Fibroblast of the aortic adventitia (primary cell): Measurements from ENCODE around the gene PCDHB11. TPM values are rescaled to one million over a fixed set of nuclear protein-coding genes. Genes with fewer than 3 reads are reported as not detected.
"Not testable (repeated sequence)": the region's sequence is repeated elsewhere in the genome, so short reads cannot be mapped to it uniquely, and the experiment has no call there.

Source experiments
- DNase-seq: peaks from one replicate; pipeline ENCODE4 v3.0.0-alpha.2; 2010; ENCODE audit warnings: low read depth
- H3K4me3 ChIP-seq: 2 replicates; pipeline ENCODE4 v1.5.1; 2011; ENCODE audit warnings: low read depth, mild to moderate bottlenecking, control low read depth, low read length, moderate library complexity
- CTCF ChIP-seq: IDR thresholded peaks from 2 replicates; pipeline ENCODE4 v1.5.1; 2011; ENCODE audit warnings: mild to moderate bottlenecking, low read length, control low read depth, inconsistent platforms; ENCODE audit not compliant: insufficient read depth
- total RNA-seq: library from RNA; depleted of rRNA; stranded (reverse); fragments of >200 nt; gene quantifications from 2 replicates; pipeline ENCODE4 v1.2.3, GENCODE V29; 2012; ENCODE audit warnings: low replicate concordance

PCDHB11 gene
- total RNA-seq, 1 donor, result 0.27 TPM

- DNase-seq, H3K4me3 ChIP-seq: not testable (repeated sequence)
These were observed 16.1 kb downstream of the PCDHB11 start for GRCh38 chr5:141215504-141215903.

DNA sequence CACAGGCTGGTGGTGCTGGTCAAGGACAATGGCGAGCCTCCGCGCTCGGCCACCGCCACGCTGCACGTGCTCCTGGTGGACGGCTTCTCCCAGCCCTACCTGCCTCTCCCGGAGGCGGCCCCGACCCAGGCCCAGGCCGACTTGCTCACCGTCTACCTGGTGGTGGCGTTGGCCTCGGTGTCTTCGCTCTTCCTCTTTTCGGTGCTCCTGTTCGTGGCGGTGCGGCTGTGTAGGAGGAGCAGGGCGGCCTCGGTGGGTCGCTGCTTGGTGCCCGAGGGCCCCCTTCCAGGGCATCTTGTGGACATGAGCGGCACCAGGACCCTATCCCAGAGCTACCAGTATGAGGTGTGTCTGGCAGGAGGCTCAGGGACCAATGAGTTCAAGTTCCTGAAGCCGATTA lies 16.6 kb downstream of the PCDHB11 start:
- not testable (repeated sequence) for DNase-seq, H3K4me3 ChIP-seq

GRCh38 chr5:141223112-141223783 lies 23.8 kb downstream of the PCDHB11 start, which contains the start of gene PCDHB14:
Gene PCDHB14, plus strand, starts transcription at chr5:141223343. Its CDS starts 163 bp downstream, at chr5:141223506.
- peak within 1 kb of the TSS; percentile 44 for H3K4me3 ChIP-seq
- DNase-seq, result peak; percentile 30
- no peak for TF ChIP-seq CTCF

- not testable (repeated sequence) for DNase-seq, H3K4me3 ChIP-seq
These were observed 25.4 kb downstream of the PCDHB11 start for GRCh38 chr5:141224844-141225243.

DNA sequence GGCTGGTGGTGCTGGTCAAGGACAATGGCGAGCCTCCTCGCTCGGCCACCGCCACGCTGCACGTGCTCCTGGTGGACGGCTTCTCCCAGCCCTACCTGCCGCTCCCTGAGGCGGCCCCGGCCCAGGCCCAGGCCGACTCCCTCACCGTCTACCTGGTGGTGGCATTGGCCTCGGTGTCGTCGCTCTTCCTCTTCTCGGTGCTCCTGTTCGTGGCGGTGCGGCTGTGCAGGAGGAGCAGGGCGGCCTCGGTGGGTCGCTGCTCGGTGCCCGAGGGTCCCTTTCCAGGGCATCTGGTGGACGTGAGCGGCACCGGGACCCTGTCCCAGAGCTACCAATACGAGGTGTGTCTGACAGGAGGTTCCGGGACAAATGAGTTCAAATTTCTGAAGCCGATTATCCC lies 26.0 kb downstream of the PCDHB11 start:
- DNase-seq, H3K4me3 ChIP-seq: not testable (repeated sequence)

- TF ChIP-seq CTCF, result peak; percentile 15
- no peak overlapping the region for H3K4me3 ChIP-seq
- DNase-seq, result peak; percentile 12
These were observed 34.8 kb downstream of the PCDHB11 start for GRCh38 chr5:141234109-141234667.

DNA sequence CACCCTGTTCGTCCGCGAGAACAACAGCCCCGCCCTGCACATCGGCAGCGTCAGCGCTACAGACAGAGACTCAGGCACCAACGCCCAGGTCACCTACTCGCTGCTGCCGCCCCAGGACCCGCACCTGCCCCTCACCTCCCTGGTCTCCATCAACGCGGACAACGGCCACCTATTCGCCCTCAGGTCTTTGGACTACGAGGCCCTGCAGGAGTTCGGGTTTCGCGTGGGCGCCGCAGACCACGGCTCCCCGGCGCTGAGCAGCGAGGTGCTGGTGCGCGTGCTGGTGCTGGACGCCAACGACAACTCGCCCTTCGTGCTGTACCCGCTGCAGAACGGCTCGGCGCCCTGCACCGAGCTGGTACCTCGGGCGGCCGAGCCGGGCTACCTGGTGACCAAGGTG lies 36.5 kb downstream of the PCDHB11 start:
- not testable (repeated sequence) for H3K4me3 ChIP-seq

DNA sequence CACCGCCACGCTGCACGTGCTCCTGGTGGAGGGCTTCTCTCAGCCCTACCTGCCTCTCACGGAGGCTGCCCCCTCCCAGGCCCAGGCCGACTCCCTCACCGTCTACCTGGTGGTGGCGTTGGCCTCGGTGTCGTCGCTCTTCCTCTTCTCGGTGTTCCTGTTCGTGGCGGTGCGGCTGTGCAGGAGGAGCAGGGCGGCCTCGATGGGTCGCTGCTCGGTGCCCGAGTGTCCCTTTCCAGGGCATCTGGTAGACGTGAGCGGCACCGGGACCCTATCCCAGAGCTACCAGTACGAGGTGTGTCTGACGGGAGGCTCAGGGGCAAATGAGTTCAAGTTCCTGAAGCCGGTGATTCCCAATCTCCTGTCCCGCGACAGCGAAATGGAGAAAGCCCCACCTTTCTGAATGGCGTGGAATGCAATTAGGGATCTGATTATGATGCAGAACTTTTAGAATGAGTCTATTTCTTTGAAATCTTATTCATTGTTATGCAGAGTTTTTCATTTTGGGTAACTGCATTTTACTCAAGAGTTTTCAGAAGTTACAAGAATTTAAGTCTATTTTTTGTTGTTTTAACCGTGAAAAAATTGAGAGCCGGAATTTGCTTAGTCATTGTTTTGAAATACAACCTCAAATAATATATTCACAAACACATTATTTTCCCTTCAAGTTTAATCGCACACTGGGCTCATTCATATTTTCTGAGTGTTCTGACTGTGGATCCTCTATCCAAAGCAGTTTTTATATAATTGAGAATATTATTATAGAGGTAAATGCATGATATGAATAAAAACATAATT lies 37.3 kb downstream of the PCDHB11 start:
- DNase-seq, result no peak
- no peak overlapping the region for H3K4me3 ChIP-seq
- no peak for TF ChIP-seq CTCF

More for the DNA sequence above, 36.5 kb downstream of the PCDHB11 start:
- DNase-seq, result not testable (repeated sequence)

GRCh38 chr5:141241496-141241895 lies 42.1 kb downstream of the PCDHB11 start:
- no peak for TF ChIP-seq CTCF
- DNase-seq, result no peak
- H3K4me3 ChIP-seq, result no peak overlapping the region
